HepG2 (cell line): ENCODE results near the gene SDC1. TPM values are rescaled to one million over a fixed set of nuclear protein-coding genes. Genes with fewer than 3 reads are reported as not detected.

Source experiments
- ATF1 ChIP-seq: IDR thresholded peaks from 2 replicates; pipeline ENCODE4 v1.6.1; 2016; ENCODE audit warnings: mild to moderate bottlenecking, control low read depth
- BRD4 ChIP-seq: sonication (generic); formaldehyde crosslinking; IDR thresholded peaks from 2 replicates; pipeline ENCODE4 v1.4.0; 2020; ENCODE audit warnings: missing genetic modification reagents
- CSRNP2 ChIP-seq: sonication (generic); formaldehyde crosslinking; conservative IDR thresholded peaks from 2 replicates; pipeline ENCODE4 v1.8.0; 2022; ENCODE audit warnings: low read depth, missing genetic modification reagents
- EED ChIP-seq: sonication (generic); formaldehyde crosslinking; IDR thresholded peaks from 2 replicates; pipeline ENCODE4 v1.5.0; 2020; ENCODE audit warnings: mild to moderate bottlenecking, missing genetic modification reagents
- FOXC1 ChIP-seq: sonication (generic); formaldehyde crosslinking; IDR thresholded peaks from 2 replicates; pipeline ENCODE4 v1.8.0; 2022; ENCODE audit warnings: mild to moderate bottlenecking, missing genetic modification reagents, borderline replicate concordance
- FOXO1 ChIP-seq: sonication (generic); formaldehyde crosslinking; IDR thresholded peaks from 2 replicates; pipeline ENCODE4 v1.4.0; 2020; ENCODE audit warnings: missing genetic modification reagents
- FUBP1 ChIP-seq: sonication (generic); formaldehyde crosslinking; IDR thresholded peaks from 2 replicates; pipeline ENCODE4 v1.5.1; 2020; ENCODE audit warnings: missing genetic modification reagents, mild to moderate bottlenecking, borderline replicate concordance
- HOMEZ ChIP-seq: IDR thresholded peaks from 2 replicates; pipeline ENCODE4 v1.6.1; 2016; ENCODE audit warnings: low read depth
- IRF2 ChIP-seq: IDR thresholded peaks from 2 replicates; pipeline ENCODE4 v1.6.1; 2018; ENCODE audit warnings: missing genetic modification reagents, missing compliant biosample characterization
- MLX ChIP-seq: IDR thresholded peaks from 2 replicates; pipeline ENCODE4 v1.6.1; 2016
- MYPOP ChIP-seq: sonication (generic); formaldehyde crosslinking; IDR thresholded peaks from 2 replicates; pipeline ENCODE4 v1.8.1; 2023; ENCODE audit warnings: mild to moderate bottlenecking, moderate library complexity, missing genetic modification reagents
- NCOA5 ChIP-seq: sonication (generic); formaldehyde crosslinking; IDR thresholded peaks from 2 replicates; pipeline ENCODE4 v1.4.0; 2020; ENCODE audit warnings: missing genetic modification reagents
- PBX3 ChIP-seq: sonication (generic); formaldehyde crosslinking; IDR thresholded peaks from 2 replicates; pipeline ENCODE4 v1.8.1; 2023; ENCODE audit warnings: missing genetic modification reagents, inconsistent platforms, borderline replicate concordance
- PHB2 ChIP-seq: fragments of 450-650 bp; IDR thresholded peaks from 2 replicates; pipeline ENCODE4 v1.6.1; 2018; ENCODE audit not compliant: partially characterized antibody
- RAD21 ChIP-seq: fragments of 450-650 bp; formaldehyde crosslinking; IDR thresholded peaks from 2 replicates; pipeline ENCODE4 v1.5.0; 2020; ENCODE audit warnings: mild to moderate bottlenecking
- RBFOX2 ChIP-seq: fragments of 200-400 bp; formaldehyde crosslinking; IDR thresholded peaks from 2 replicates; pipeline ENCODE4 v1.6.1; 2017; ENCODE audit warnings: low read depth, mild to moderate bottlenecking, low read length
- TCF7L2 ChIP-seq: IDR thresholded peaks from 2 replicates; pipeline ENCODE4 v1.6.1; 2011; ENCODE audit warnings: mild to moderate bottlenecking, low read depth, low read length, moderate library complexity
- THAP11 ChIP-seq: IDR thresholded peaks from 2 replicates; pipeline ENCODE4 v1.6.1; 2016; ENCODE audit warnings: missing biosample characterization, missing genetic modification reagents
- ZBTB20 ChIP-seq: sonication (generic); formaldehyde crosslinking; IDR thresholded peaks from 2 replicates; pipeline ENCODE4 v1.8.1; 2023; ENCODE audit warnings: missing genetic modification reagents, low read depth, mild to moderate bottlenecking, borderline replicate concordance
- ZNF121 ChIP-seq: sonication (generic); formaldehyde crosslinking; IDR thresholded peaks from 2 replicates; pipeline ENCODE4 v1.5.0; 2020; ENCODE audit warnings: mild to moderate bottlenecking, missing genetic modification reagents
- ZNF557 ChIP-seq: sonication (generic); formaldehyde crosslinking; IDR thresholded peaks from 2 replicates; pipeline ENCODE4 v1.4.0; 2020; ENCODE audit warnings: missing genetic modification reagents
- polyA plus RNA-seq, 8 experiments: library from polyadenylated mRNA; depleted of rRNA in 3 of 8; stranded (reverse) in 7 of 8; unstranded in 1 of 8; fragments of >200 nt; fragmentation: Illumina TruSeq in 4 of 8; extraction: Trizol in 4 of 8; gene quantifications; 2 replicates each; pipeline versions ENCODE4 v1.2.1 to v1.2.3, GENCODE V29; 2011 to 2016; ENCODE audit warnings: low read depth in 4 of 8, missing spikeins in 1 of 8, mixed read lengths in 1 of 8; ENCODE audit not compliant: insufficient read depth in 1 of 8
- total RNA-seq, 5 experiments: library from RNA; depleted of rRNA; stranded (reverse); fragments of >200 nt; fragmentation: Illumina TruSeq; extraction: Trizol; gene quantifications; 2 replicates each; pipeline ENCODE4 v1.2.3, GENCODE V29; 2016; ENCODE audit warnings: low read depth in 1 of 5

Gene SDC1
- total and polyA plus RNA-seq, 2 of the 13 experiments (the other 11 are each of a cell fraction or from before 2014, with no cell fraction given): 108 to 119 TPM

GRCh38 chr2:20224716-20225293 lies at the start of gene SDC1 (continued):
- TF ChIP-seq ZNF121 (CRISPR knock-in tag) (no peak), FOXO1 (CRISPR knock-in tag) (no peak), ATF1 (CRISPR knock-in tag) (no peak), RAD21 (no peak; the same call in 1 of the 2 replicates), ZNF557 (CRISPR knock-in tag) (no peak), FOXC1 (peak; percentile 12; the same call in 1 of the 2 replicates), PHB2 (no peak), CSRNP2 (CRISPR knock-in tag) (no peak), THAP11 (no peak; the same call in 1 of the 2 replicates), HOMEZ (CRISPR knock-in tag) (no peak), PBX3 (CRISPR knock-in tag) (no peak), ZBTB20 (CRISPR knock-in tag) (no peak; the same call in 1 of the 2 replicates), NCOA5 (CRISPR knock-in tag) (no peak), TCF7L2 (no peak), BRD4 (CRISPR knock-in tag) (no peak), RBFOX2 (peak; percentile 44), IRF2 (no peak), EED (CRISPR knock-in tag) (no peak; the same call in 1 of the 2 replicates), FUBP1 (no peak), MYPOP (CRISPR knock-in tag) (no peak), MLX (CRISPR knock-in tag) (no peak)
